Measurements from ENCODE around the gene MRPL22.

DNA sequence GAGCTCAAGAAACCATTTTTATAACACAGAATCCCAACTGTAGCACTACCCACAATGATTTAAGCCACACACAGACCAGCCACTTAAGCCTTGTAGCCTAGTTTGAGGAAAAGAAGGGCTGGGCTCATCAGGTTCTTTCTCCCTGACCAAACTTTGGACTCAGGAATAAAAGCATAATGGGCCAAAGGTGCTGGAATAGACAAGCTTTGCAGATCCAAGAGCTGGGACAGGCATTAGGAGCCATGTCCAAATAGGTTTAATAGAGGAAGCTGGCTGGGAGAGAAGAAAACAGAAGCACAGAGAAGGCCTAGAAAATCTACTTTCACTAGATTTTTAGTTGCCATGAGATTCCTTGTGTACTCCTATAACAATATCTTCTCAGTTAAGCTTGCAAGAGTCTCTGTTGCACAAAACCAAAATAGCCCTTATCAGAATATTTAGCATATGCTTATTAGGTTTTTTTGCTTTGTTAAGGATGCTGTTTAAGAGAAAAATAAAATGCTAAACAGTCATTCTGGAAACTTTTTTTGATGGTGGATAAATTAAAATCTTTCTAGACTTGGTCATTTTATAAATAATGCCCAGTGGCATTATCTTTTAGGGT is 44.2 kb upstream of the MRPL22 start:
- TF ChIP-seq CTCF (IDR thresholded peaks at IDR 0.05) (no peak), POLR2A (IDR thresholded peaks at IDR 0.05) (no peak)
